H9 (cell line): ENCODE measurements around the gene KANSL3. TPM values are rescaled to one million over a fixed set of nuclear protein-coding genes. Genes with fewer than 3 reads are reported as not detected.

ENCODE experiments used
- DNase-seq: peaks from one replicate; pipeline ENCODE4 v3.0.0-alpha.2; 2017
- H2AFZ ChIP-seq: one replicate; pipeline ENCODE4 v1.6.1; 2013; ENCODE audit warnings: mild to moderate bottlenecking, low read length, control low read depth, moderate library complexity
- H2AK5ac ChIP-seq: 2 replicates; pipeline ENCODE4 v1.6.1; 2013; ENCODE audit warnings: low read length, control low read depth, mixed read lengths; ENCODE audit not compliant: insufficient read length
- H2BK120ac ChIP-seq: one replicate; pipeline ENCODE4 v1.6.1; 2013; ENCODE audit warnings: low read depth, mild to moderate bottlenecking, low read length, control low read depth, inconsistent platforms; ENCODE audit not compliant: poor library complexity, severe bottlenecking
- H2BK12ac ChIP-seq: 2 replicates; pipeline ENCODE4 v1.6.1; 2013; ENCODE audit warnings: low read length, control low read depth, mixed read lengths, low read depth; ENCODE audit not compliant: insufficient read length
- H2BK15ac ChIP-seq: 2 replicates; pipeline ENCODE4 v1.6.1; 2013; ENCODE audit warnings: low read depth, low read length, control low read depth
- H2BK20ac ChIP-seq: one replicate; pipeline ENCODE4 v1.6.1; 2013; ENCODE audit warnings: low read depth, mild to moderate bottlenecking, low read length, control low read depth, inconsistent platforms; ENCODE audit not compliant: poor library complexity, severe bottlenecking
- H2BK5ac ChIP-seq: 2 replicates; pipeline ENCODE4 v1.6.1; 2013; ENCODE audit warnings: low read length, control low read depth, mixed read lengths; ENCODE audit not compliant: insufficient read length
- H3K14ac ChIP-seq: 2 replicates; pipeline ENCODE4 v1.6.1; 2013; ENCODE audit warnings: low read length, control low read depth; ENCODE audit not compliant: insufficient read depth
- H3K18ac ChIP-seq: 2 replicates; pipeline ENCODE4 v1.6.1; 2013; ENCODE audit warnings: low read depth, mild to moderate bottlenecking, mixed read lengths, low read length, control low read depth; ENCODE audit not compliant: insufficient read length
- H3K23ac ChIP-seq: 2 replicates; pipeline ENCODE4 v1.6.1; 2013; ENCODE audit warnings: low read length, control low read depth, mixed read lengths, low read depth; ENCODE audit not compliant: insufficient read length
- H3K23me2 ChIP-seq: 2 replicates; pipeline ENCODE4 v1.6.1; 2013; ENCODE audit warnings: low read depth, mild to moderate bottlenecking, mixed read lengths, low read length, control low read depth; ENCODE audit not compliant: insufficient read length, poor library complexity, severe bottlenecking
- H3K27ac ChIP-seq: 2 replicates; pipeline ENCODE4 v1.5.1; 2013; ENCODE audit warnings: low read length, control low read depth, mixed read lengths, low read depth; ENCODE audit not compliant: insufficient read length
- H3K27me3 ChIP-seq: 2 replicates; pipeline ENCODE4 v1.6.1; 2013; ENCODE audit warnings: low read length, control low read depth, inconsistent platforms; ENCODE audit not compliant: insufficient read depth
- H3K4ac ChIP-seq: 2 replicates; pipeline ENCODE4 v1.6.1; 2013; ENCODE audit warnings: low read depth, mild to moderate bottlenecking, control low read depth, inconsistent platforms, low read length, moderate library complexity
- H3K4me1 ChIP-seq: 2 replicates; pipeline ENCODE4 v1.6.1; 2013; ENCODE audit warnings: low read length, control low read depth, inconsistent platforms; ENCODE audit not compliant: insufficient read depth
- H3K4me2 ChIP-seq: 2 replicates; pipeline ENCODE4 v1.6.1; 2013; ENCODE audit warnings: low read length, control low read depth, mixed read lengths; ENCODE audit not compliant: insufficient read length, insufficient read depth
- H3K56ac ChIP-seq: 2 replicates; pipeline ENCODE4 v1.6.1; 2013; ENCODE audit warnings: low read depth, mild to moderate bottlenecking, mixed read lengths, low read length, control low read depth; ENCODE audit not compliant: insufficient read length
- H3K79me1 ChIP-seq: 2 replicates; pipeline ENCODE4 v1.6.1; 2013; ENCODE audit warnings: low read depth, mild to moderate bottlenecking, moderate library complexity, low read length, control low read depth, inconsistent platforms; ENCODE audit not compliant: insufficient read depth, poor library complexity, severe bottlenecking
- H3K79me2 ChIP-seq: 2 replicates; pipeline ENCODE4 v1.6.1; 2013; ENCODE audit warnings: low read length, control low read depth, inconsistent platforms; ENCODE audit not compliant: insufficient read depth
- H3K9ac ChIP-seq: 2 replicates; pipeline ENCODE4 v1.6.1; 2013; ENCODE audit warnings: low read length, control low read depth, mixed read lengths; ENCODE audit not compliant: insufficient read length; ENCODE audit errors: extremely low read depth
- H3K9me3 ChIP-seq: one replicate; pipeline ENCODE4 v1.6.1; 2013; ENCODE audit warnings: low read depth, low read length, inconsistent platforms; ENCODE audit not compliant: control insufficient read depth
- H3T11ph ChIP-seq: one replicate; pipeline ENCODE4 v1.6.1; 2013; ENCODE audit warnings: mild to moderate bottlenecking, low read length, control low read depth, inconsistent platforms
- H4K20me1 ChIP-seq: one replicate; pipeline ENCODE4 v1.6.1; 2013; ENCODE audit not compliant: control insufficient read depth, insufficient read length, insufficient read depth
- H4K5ac ChIP-seq: 2 replicates; pipeline ENCODE4 v1.6.1; 2013; ENCODE audit warnings: low read depth, mild to moderate bottlenecking, mixed read lengths, low read length, control low read depth; ENCODE audit not compliant: insufficient read length
- H4K8ac ChIP-seq: replicated peaks from 2 replicates; pipeline ENCODE4 v1.6.1; 2013; ENCODE audit warnings: low read length, control low read depth, mixed read lengths, low read depth; ENCODE audit not compliant: insufficient read length
- H4K91ac ChIP-seq: 2 replicates; pipeline ENCODE4 v1.6.1; 2013; ENCODE audit warnings: low read depth, mild to moderate bottlenecking, moderate library complexity, mixed read lengths, low read length, control low read depth; ENCODE audit not compliant: insufficient read length
- H3K27ac Mint-ChIP-seq, 3 experiments: 2 replicates in 2 of 3; 3 replicates in 1 of 3; pipeline ENCODE4 v1.8.0; 2020 to 2021; ENCODE audit warnings: mixed read lengths in 3 of 3, mild to moderate bottlenecking in 1 of 3, moderate library complexity in 1 of 3
- H3K27me3 Mint-ChIP-seq: 2 replicates; pipeline ENCODE4 v1.8.0; 2021; ENCODE audit warnings: low read depth, mild to moderate bottlenecking, moderate library complexity, mixed read lengths
- H3K36me3 Mint-ChIP-seq, 3 experiments: 2 replicates in 2 of 3; 3 replicates in 1 of 3; pipeline ENCODE4 v1.8.0; 2020 to 2021; ENCODE audit warnings: low read depth in 3 of 3, mixed read lengths in 3 of 3; ENCODE audit not compliant: insufficient read depth in 1 of 3
- H3K4me1 Mint-ChIP-seq, 2 experiments: 2 replicates each; pipeline ENCODE4 v1.8.0; 2020; ENCODE audit warnings: mixed read lengths in 2 of 2
- H3K4me3 Mint-ChIP-seq, 2 experiments: 2 replicates in 1 of 2; 3 replicates in 1 of 2; pipeline ENCODE4 v1.8.0; 2020 to 2021; ENCODE audit warnings: mild to moderate bottlenecking in 2 of 2, mixed read lengths in 2 of 2, moderate library complexity in 1 of 2
- H3K9me3 Mint-ChIP-seq, 2 experiments: 2 replicates in 1 of 2; 3 replicates in 1 of 2; pipeline ENCODE4 v1.8.0; 2020; ENCODE audit warnings: mild to moderate bottlenecking in 2 of 2, mixed read lengths in 2 of 2, moderate library complexity in 1 of 2
- CTCF ChIP-seq: fragments of 200-600 bp; sonication (generic); conservative IDR thresholded peaks from 3 replicates; pipeline ENCODE4 v1.8.0; 2021; ENCODE audit warnings: antibody characterized with exemption, mild to moderate bottlenecking
- WGBS: extraction: QIAGEN DNeasy Blood & Tissue Kit; methylation state at CpG from one replicate; pipeline ENCODE4 v1.1.7; 2013; ENCODE audit warnings: missing lambda C conversion rate, low lambda C conversion rate, mixed read lengths; ENCODE audit not compliant: insufficient read length; ENCODE audit errors: extremely low coverage; 5-methylcytosine and 5-hydroxymethylcytosine counted together
- total RNA-seq: library from RNA; stranded (reverse); gene quantifications from 2 replicates; pipeline ENCODE4 v1.2.1, GENCODE V29; 2021

KANSL3 gene
- total RNA-seq, 1 experiment from 2014 or later: 35.7 TPM

DNA sequence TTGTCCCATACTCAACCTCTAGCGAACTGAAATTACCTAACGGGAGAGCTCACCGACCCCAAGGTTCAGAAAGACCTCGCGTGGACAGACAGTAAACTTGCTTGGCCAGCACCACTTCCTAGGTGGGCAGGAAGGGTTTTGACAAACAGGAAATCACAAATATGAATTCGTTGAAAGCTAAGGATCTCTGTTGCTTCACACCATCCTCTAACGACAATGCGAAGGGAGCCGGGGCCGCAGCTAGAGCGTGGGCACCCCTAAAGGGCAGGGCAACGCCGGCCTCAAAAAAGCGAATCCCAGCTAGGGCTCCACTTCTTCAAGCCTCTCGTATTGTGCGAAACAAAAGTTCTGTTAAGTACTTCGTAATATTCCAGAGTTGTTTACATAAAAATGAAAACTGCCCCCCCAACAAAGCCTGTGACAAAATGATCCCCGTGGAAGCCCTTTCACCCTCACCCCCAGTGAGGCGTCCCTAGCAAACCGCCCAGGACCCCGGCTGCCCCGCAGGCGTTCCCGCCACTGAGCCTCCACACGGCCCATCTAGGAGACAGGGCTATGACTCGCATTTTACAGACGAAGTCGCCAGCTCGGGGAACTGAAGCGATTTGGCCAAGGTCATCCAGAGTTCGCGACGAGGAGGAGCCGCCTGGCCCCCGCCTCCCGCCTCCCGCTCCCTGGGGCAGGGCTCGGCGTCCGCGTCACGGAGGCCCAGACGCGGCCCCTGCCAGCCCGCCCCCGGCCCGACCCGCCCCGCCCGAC, 548 bp downstream of the KANSL3 start:
- H2AFZ ChIP-seq: no peak overlapping the region

More for the DNA sequence above, 548 bp downstream of the KANSL3 start:
- peak overlapping the region; percentile 80 for H3K4me2 ChIP-seq
- no peak overlapping the region for H3K18ac ChIP-seq
- peak overlapping the region in 1 of 3 experiments; percentile 92; a peak in 2 of 7 replicates for H3K27ac Mint-ChIP-seq
- no peak overlapping the region for H3T11ph ChIP-seq
- H3K9ac ChIP-seq: peak overlapping the region; percentile 30
- H3K23me2 ChIP-seq: peaks cover 7% of the 10 kb centered on the region
- peaks cover 0 to 25% (median 19%) of the 10 kb centered on the region in 3 experiments; a peak in 6 of 7 replicates for H3K36me3 Mint-ChIP-seq
- H3K23ac ChIP-seq: no peak overlapping the region
- DNase-seq: peak; percentile 69
- no peaks in the 10 kb centered on the region for H3K4me1 ChIP-seq
- no peak overlapping the region for H2BK5ac ChIP-seq
- no peak overlapping the region for H4K8ac ChIP-seq
- no peak overlapping the region for H2BK20ac ChIP-seq
- no peak overlapping the region for H3K56ac ChIP-seq
- H3K27ac ChIP-seq: no peak overlapping the region
- H3K9me3 ChIP-seq: no peaks in the 10 kb centered on the region
- no peak overlapping the region for H2BK120ac ChIP-seq
- peaks cover 5% of the 10 kb centered on the region for H3K27me3 Mint-ChIP-seq
- no peak overlapping the region for H4K5ac ChIP-seq
- H2AK5ac ChIP-seq: no peak overlapping the region
- H3K4ac ChIP-seq: no peak overlapping the region
- no peaks in the 10 kb centered on the region for H4K20me1 ChIP-seq
- H4K91ac ChIP-seq: no peak overlapping the region
- H3K4me1 Mint-ChIP-seq: peaks cover 10 to 11% of the 10 kb centered on the region in 2 experiments
- no peaks in the 10 kb centered on the region for H3K27me3 ChIP-seq
- peak overlapping the region; percentile 88 to 94 for H3K4me3 Mint-ChIP-seq
- H3K9me3 Mint-ChIP-seq: no peaks in the 10 kb centered on the region
- TF ChIP-seq CTCF: no peak
- H2BK12ac ChIP-seq: no peak overlapping the region
- no CpG with 5 or more reads among the region's 50 CpGs for WGBS
- no peaks in the 10 kb centered on the region for H3K79me1 ChIP-seq
- no peaks in the 10 kb centered on the region; the same call in 1 of the 2 replicates for H3K79me2 ChIP-seq
- H3K14ac ChIP-seq: 0 out of 2 replicates have a peak overlapping the region, but pooled peaks have one; percentile 26
- no peak overlapping the region for H2BK15ac ChIP-seq
